ENCODE results near the gene BBS12.

BBS12 gene

GRCh38 chr4:122715221-122715620 is 17.3 kb upstream of the BBS12 start:
- no peaks in the 10 kb centered on the region for H3K4me1 ChIP-seq (ENCODE audit: insufficient read depth, low read length)
- no peaks in the 10 kb centered on the region for H3K36me3 ChIP-seq (ENCODE audit: insufficient read depth, low read length)
- H3K9ac ChIP-seq (ENCODE audit: low read depth, low read length): no peak overlapping the region
- no peak overlapping the region for H3K4me3 ChIP-seq (ENCODE audit: low read length)
- 83% methylated on average over 5 of the region's 5 CpGs for WGBS
- H3K27ac ChIP-seq (ENCODE audit: low read depth, low read length): no peak overlapping the region
- H3K9me3 ChIP-seq (ENCODE audit: insufficient read depth, low read depth, low read length): no peaks in the 10 kb centered on the region
- H3K27me3 ChIP-seq (ENCODE audit: insufficient read depth, low read length): no peaks in the 10 kb centered on the region

DNA sequence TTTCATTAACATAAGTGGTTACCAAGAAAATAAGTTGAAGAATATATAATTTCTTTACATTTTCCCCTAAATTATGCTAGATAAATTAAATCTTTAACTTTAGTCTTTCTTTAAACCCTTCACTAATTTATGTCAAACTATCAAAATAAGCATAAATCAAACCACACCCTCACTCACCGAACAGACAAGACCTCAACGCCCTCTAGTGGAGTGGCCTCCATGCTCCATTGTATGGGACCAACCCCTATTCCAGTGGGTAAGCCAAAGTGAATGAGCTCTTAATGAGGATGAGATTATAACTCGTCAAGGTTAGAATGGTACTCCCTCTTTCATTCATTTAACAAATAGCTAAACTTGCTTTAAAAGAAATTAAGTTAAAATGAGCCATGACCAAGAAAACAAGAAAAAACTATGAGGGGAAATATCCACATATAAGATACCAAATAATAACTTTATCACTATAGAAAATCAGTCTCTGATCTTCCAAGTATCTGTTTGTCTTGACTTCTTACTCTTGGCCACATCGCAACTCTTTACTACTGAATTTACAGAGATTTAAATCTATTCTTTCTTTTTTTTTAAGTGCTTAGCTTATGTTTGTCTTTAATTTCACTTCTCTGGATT is 15.6 kb upstream of the BBS12 start:
- WGBS: 33% methylated on average over 3 of the region's 4 CpGs

GRCh38 chr4:122718281-122718680 is 14.2 kb upstream of the BBS12 start:
- 98% methylated on average over 2 of the region's 2 CpGs for WGBS
- H3K9me3 ChIP-seq (ENCODE audit: insufficient read depth, low read depth, low read length): no peaks in the 10 kb centered on the region
- no peak overlapping the region for H3K27ac ChIP-seq (ENCODE audit: low read depth, low read length)
- no peak overlapping the region for H3K4me3 ChIP-seq (ENCODE audit: low read length)
- H3K27me3 ChIP-seq (ENCODE audit: insufficient read depth, low read length): no peaks in the 10 kb centered on the region
- no peak overlapping the region for H3K9ac ChIP-seq (ENCODE audit: low read depth, low read length)
- no peaks in the 10 kb centered on the region for H3K36me3 ChIP-seq (ENCODE audit: insufficient read depth, low read length)
- H3K4me1 ChIP-seq (ENCODE audit: insufficient read depth, low read length): no peaks in the 10 kb centered on the region

More for the DNA sequence above, 15.6 kb upstream of the BBS12 start:
- H3K36me3 ChIP-seq (ENCODE audit: insufficient read depth, low read length): no peaks in the 10 kb centered on the region
- no peaks in the 10 kb centered on the region for H3K27me3 ChIP-seq (ENCODE audit: insufficient read depth, low read length)
- H3K4me1 ChIP-seq (ENCODE audit: insufficient read depth, low read length): no peaks in the 10 kb centered on the region
- no peak overlapping the region for H3K9ac ChIP-seq (ENCODE audit: low read depth, low read length)
- H3K4me3 ChIP-seq (ENCODE audit: low read length): no peak overlapping the region
- no peak overlapping the region for H3K27ac ChIP-seq (ENCODE audit: low read depth, low read length)
- no peaks in the 10 kb centered on the region for H3K9me3 ChIP-seq (ENCODE audit: insufficient read depth, low read depth, low read length)

DNA sequence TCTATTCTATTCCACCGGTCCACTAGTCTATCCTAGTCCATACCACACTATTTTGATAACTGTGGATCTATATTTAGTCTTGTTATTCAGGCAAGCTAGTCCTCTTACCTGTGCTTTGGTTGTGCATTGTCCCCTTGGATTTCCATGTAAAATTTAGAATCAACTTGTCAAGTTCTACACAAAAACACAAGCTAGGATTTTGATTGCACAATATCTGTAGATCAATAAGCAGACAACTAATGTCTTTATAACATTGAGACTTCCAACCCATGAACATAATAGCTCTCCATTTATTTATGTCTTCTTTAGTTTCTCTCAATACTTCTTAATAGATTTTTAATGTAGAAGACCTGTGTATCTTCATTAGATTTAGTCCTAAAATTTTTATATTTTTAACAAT is 10.2 kb upstream of the BBS12 start:
- no peak overlapping the region for H3K9ac ChIP-seq (ENCODE audit: low read depth, low read length)
- H3K36me3 ChIP-seq (ENCODE audit: insufficient read depth, low read length): no peaks in the 10 kb centered on the region
- H3K9me3 ChIP-seq (ENCODE audit: insufficient read depth, low read depth, low read length): no peaks in the 10 kb centered on the region
- no peak overlapping the region for H3K27ac ChIP-seq (ENCODE audit: low read depth, low read length)
- no peaks in the 10 kb centered on the region for H3K27me3 ChIP-seq (ENCODE audit: insufficient read depth, low read length)
- WGBS: 78% methylated on average over 1 of the region's 1 CpG
- H3K4me3 ChIP-seq (ENCODE audit: low read length): no peak overlapping the region
- no peaks in the 10 kb centered on the region for H3K4me1 ChIP-seq (ENCODE audit: insufficient read depth, low read length)

- 86% methylated on average over 1 of the region's 1 CpG for WGBS
- Histone ChIP-seq H3K27ac (ENCODE audit: low read depth, low read length) (no peak overlapping the region), H3K36me3 (ENCODE audit: insufficient read depth, low read length) (no peaks in the 10 kb centered on the region), H3K27me3 (ENCODE audit: insufficient read depth, low read length) (no peaks in the 10 kb centered on the region), H3K4me3 (ENCODE audit: low read length) (no peak overlapping the region), H3K9ac (ENCODE audit: low read depth, low read length) (no peak overlapping the region), H3K9me3 (ENCODE audit: insufficient read depth, low read depth, low read length) (no peaks in the 10 kb centered on the region), H3K4me1 (ENCODE audit: insufficient read depth, low read length) (peaks cover 12% of the 10 kb centered on the region)
Measured at GRCh38 chr4:122728856-122729255, 3.6 kb upstream of the BBS12 start.

DNA sequence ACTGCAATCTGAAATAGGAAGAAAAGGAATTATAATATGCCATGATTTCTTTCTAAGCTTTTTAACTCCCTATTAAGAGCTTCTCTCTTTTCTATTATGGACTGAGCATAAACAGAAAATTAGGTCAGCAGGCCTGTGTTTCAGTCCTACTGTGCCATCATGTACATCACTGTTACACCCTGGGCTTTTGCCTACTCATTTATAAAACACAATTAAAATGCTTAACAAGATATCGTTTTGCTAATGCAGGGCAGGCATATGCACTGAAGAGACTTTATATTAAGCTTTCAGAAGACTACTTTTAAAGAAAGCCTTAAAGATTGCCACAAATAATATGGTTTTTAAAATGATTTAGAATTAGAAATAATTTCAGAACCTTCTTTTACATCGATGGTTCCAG is 828 bp upstream of the BBS12 start:
- Histone ChIP-seq H3K4me1 (ENCODE audit: insufficient read depth, low read length) (peaks cover 14% of the 10 kb centered on the region), H3K9ac (ENCODE audit: low read depth, low read length) (peak overlapping the region; percentile 6; the same call in 1 of the 2 replicates), H3K4me3 (ENCODE audit: low read length) (peak overlapping the region; percentile 44), H3K27ac (ENCODE audit: low read depth, low read length) (no peak overlapping the region), H3K9me3 (ENCODE audit: insufficient read depth, low read depth, low read length) (no peaks in the 10 kb centered on the region), H3K27me3 (ENCODE audit: insufficient read depth, low read length) (no peaks in the 10 kb centered on the region), H3K36me3 (ENCODE audit: insufficient read depth, low read length) (no peaks in the 10 kb centered on the region)
- WGBS: 83% methylated on average over 1 of the region's 2 CpGs

GRCh38 chr4:122733787-122734120 is 1.2 kb downstream of the BBS12 start:
- peak overlapping the region; percentile 74 for H3K4me3 ChIP-seq (ENCODE audit: low read length)
- H3K27me3 ChIP-seq (ENCODE audit: insufficient read depth, low read length): no peaks in the 10 kb centered on the region
- H3K9ac ChIP-seq (ENCODE audit: low read depth, low read length): 0 out of 2 replicates have a peak overlapping the region, but pooled peaks have one; percentile 39

GRCh38 chr4:122739174-122739573 is 6.7 kb downstream of the BBS12 start:
- Histone ChIP-seq H3K27me3 (ENCODE audit: insufficient read depth, low read length) (no peaks in the 10 kb centered on the region), H3K4me3 (ENCODE audit: low read length) (no peak overlapping the region), H3K9ac (ENCODE audit: low read depth, low read length) (no peak overlapping the region), H3K36me3 (ENCODE audit: insufficient read depth, low read length) (peaks cover 13% of the 10 kb centered on the region), H3K27ac (ENCODE audit: low read depth, low read length) (no peak overlapping the region), H3K4me1 (ENCODE audit: insufficient read depth, low read length) (no peaks in the 10 kb centered on the region), H3K9me3 (ENCODE audit: insufficient read depth, low read depth, low read length) (peaks cover 9% of the 10 kb centered on the region)

More at GRCh38 chr4:122733787-122734120, 1.2 kb downstream of the BBS12 start:
- 100% methylated on average over 1 of the region's 1 CpG for WGBS
- Histone ChIP-seq H3K4me1 (ENCODE audit: insufficient read depth, low read length) (peaks cover 14% of the 10 kb centered on the region), H3K36me3 (ENCODE audit: insufficient read depth, low read length) (0 out of 2 replicates have a peak, but pooled peaks cover 3% of the 10 kb centered on the region), H3K27ac (ENCODE audit: low read depth, low read length) (no peak overlapping the region), H3K9me3 (ENCODE audit: insufficient read depth, low read depth, low read length) (peaks cover 9% of the 10 kb centered on the region)

- no peak overlapping the region for H3K27ac ChIP-seq (ENCODE audit: low read depth, low read length)
- H3K4me1 ChIP-seq (ENCODE audit: insufficient read depth, low read length): peaks cover 3% of the 10 kb centered on the region; the same call in 1 of the 2 replicates
- no peak overlapping the region for H3K9ac ChIP-seq (ENCODE audit: low read depth, low read length)
- H3K27me3 ChIP-seq (ENCODE audit: insufficient read depth, low read length): no peaks in the 10 kb centered on the region
- H3K9me3 ChIP-seq (ENCODE audit: insufficient read depth, low read depth, low read length): no peaks in the 10 kb centered on the region
- WGBS: 94% methylated on average over 15 of the region's 15 CpGs
- H3K36me3 ChIP-seq (ENCODE audit: insufficient read depth, low read length): peaks cover 10% of the 10 kb centered on the region
- no peak overlapping the region for H3K4me3 ChIP-seq (ENCODE audit: low read length)
Measured at GRCh38 chr4:122742933-122743829, 10.7 kb downstream of the BBS12 start.

- Histone ChIP-seq H3K4me3 (ENCODE audit: low read length) (no peak overlapping the region), H3K36me3 (ENCODE audit: insufficient read depth, low read length) (peaks cover 10% of the 10 kb centered on the region), H3K27ac (ENCODE audit: low read depth, low read length) (no peak overlapping the region), H3K9ac (ENCODE audit: low read depth, low read length) (no peak overlapping the region), H3K9me3 (ENCODE audit: insufficient read depth, low read depth, low read length) (no peaks in the 10 kb centered on the region), H3K27me3 (ENCODE audit: insufficient read depth, low read length) (no peaks in the 10 kb centered on the region), H3K4me1 (ENCODE audit: insufficient read depth, low read length) (peaks cover 3% of the 10 kb centered on the region; the same call in 1 of the 2 replicates)
- 98% methylated on average over 1 of the region's 1 CpG for WGBS
Measured at GRCh38 chr4:122744229-122744628, 11.7 kb downstream of the BBS12 start.

GRCh38 chr4:122746485-122746965 is 14.0 kb downstream of the BBS12 start:
- Histone ChIP-seq H3K4me1 (ENCODE audit: insufficient read depth, low read length) (peaks cover 3% of the 10 kb centered on the region; the same call in 1 of the 2 replicates), H3K4me3 (ENCODE audit: low read length) (no peak overlapping the region), H3K9me3 (ENCODE audit: insufficient read depth, low read depth, low read length) (no peaks in the 10 kb centered on the region), H3K27ac (ENCODE audit: low read depth, low read length) (no peak overlapping the region), H3K27me3 (ENCODE audit: insufficient read depth, low read length) (no peaks in the 10 kb centered on the region), H3K9ac (ENCODE audit: low read depth, low read length) (no peak overlapping the region), H3K36me3 (ENCODE audit: insufficient read depth, low read length) (peaks cover 10% of the 10 kb centered on the region)
- WGBS: 100% methylated on average over 2 of the region's 2 CpGs
